IPS-20b (cell line): ENCODE results near the gene ARHGAP25.

ENCODE experiments used
- H3K27ac ChIP-seq: one replicate; pipeline ENCODE4 v1.5.1; 2013; ENCODE audit warnings: low read length
- H3K27me3 ChIP-seq: 2 replicates; pipeline ENCODE4 v1.6.1; 2013; ENCODE audit warnings: mild to moderate bottlenecking, low read length, inconsistent platforms; ENCODE audit not compliant: insufficient read depth
- H3K36me3 ChIP-seq: 2 replicates; pipeline ENCODE4 v1.6.1; 2013; ENCODE audit warnings: low read depth, mild to moderate bottlenecking, inconsistent platforms, low read length, moderate library complexity; ENCODE audit not compliant: insufficient read depth
- H3K4me1 ChIP-seq: 2 replicates; pipeline ENCODE4 v1.6.1; 2013; ENCODE audit warnings: mild to moderate bottlenecking, control low read depth, inconsistent platforms, low read length, moderate library complexity; ENCODE audit not compliant: insufficient read depth
- H3K4me3 ChIP-seq: 2 replicates; pipeline ENCODE4 v1.5.1; 2013; ENCODE audit warnings: mild to moderate bottlenecking, low read length, inconsistent platforms
- H3K9ac ChIP-seq: 2 replicates; pipeline ENCODE4 v1.6.1; 2013; ENCODE audit warnings: low read depth, mild to moderate bottlenecking, inconsistent platforms, low read length, moderate library complexity
- H3K9me3 ChIP-seq: 2 replicates; pipeline ENCODE4 v1.6.1; 2013; ENCODE audit warnings: mild to moderate bottlenecking, low read depth, low read length, inconsistent platforms; ENCODE audit not compliant: insufficient read depth

The ARHGAP25 gene

GRCh38 chr2:68734688-68735525, at the start of gene ARHGAP25:
TSS of gene ARHGAP25 (plus strand) at chr2:68734811. CDS start at chr2:68735200, 389 bp downstream.
- Histone ChIP-seq H3K9me3 (no peaks in the 10 kb centered on the region), H3K27ac (no peak within 1 kb of the TSS), H3K4me3 (no peak within 1 kb of the TSS), H3K27me3 (no peaks in the 10 kb centered on the region), H3K36me3 (no peaks in the 10 kb centered on the region), H3K4me1 (no peaks in the 10 kb centered on the region), H3K9ac (no peak within 1 kb of the TSS)

- Histone ChIP-seq H3K4me3 (no peak overlapping the region), H3K9me3 (no peaks in the 10 kb centered on the region; the same call in 1 of the 2 replicates), H3K36me3 (no peaks in the 10 kb centered on the region), H3K27me3 (no peaks in the 10 kb centered on the region), H3K4me1 (peaks cover 29% of the 10 kb centered on the region), H3K27ac (no peak overlapping the region), H3K9ac (no peak overlapping the region)
These were observed 48.4 kb upstream of the ARHGAP25 start for GRCh38 chr2:68686178-68686577.

GRCh38 chr2:68687018-68687417, 47.6 kb upstream of the ARHGAP25 start:
- no peak overlapping the region for H3K4me3 ChIP-seq
- H3K27me3 ChIP-seq, result no peaks in the 10 kb centered on the region
- H3K9me3 ChIP-seq, result no peaks in the 10 kb centered on the region
- no peak overlapping the region for H3K27ac ChIP-seq
- peaks cover 29% of the 10 kb centered on the region for H3K4me1 ChIP-seq
- H3K36me3 ChIP-seq, result no peaks in the 10 kb centered on the region
- H3K9ac ChIP-seq, result no peak overlapping the region

GRCh38 chr2:68689553-68690537, 44.8 kb upstream of the ARHGAP25 start:
- H3K36me3 ChIP-seq, result no peaks in the 10 kb centered on the region
- peaks cover 29% of the 10 kb centered on the region for H3K4me1 ChIP-seq
- no peak overlapping the region for H3K27ac ChIP-seq
- H3K4me3 ChIP-seq, result peak overlapping the region; percentile 10; the same call in 1 of the 2 replicates
- H3K27me3 ChIP-seq, result no peaks in the 10 kb centered on the region
- no peaks in the 10 kb centered on the region for H3K9me3 ChIP-seq
- H3K9ac ChIP-seq, result no peak overlapping the region

GRCh38 chr2:68690851-68691250, 43.8 kb upstream of the ARHGAP25 start:
- Histone ChIP-seq H3K4me3 (no peak overlapping the region), H3K4me1 (peaks cover 24% of the 10 kb centered on the region), H3K9me3 (no peaks in the 10 kb centered on the region), H3K36me3 (no peaks in the 10 kb centered on the region), H3K9ac (no peak overlapping the region), H3K27ac (no peak overlapping the region), H3K27me3 (no peaks in the 10 kb centered on the region)

- Histone ChIP-seq H3K4me1 (peaks cover 25% of the 10 kb centered on the region), H3K27me3 (no peaks in the 10 kb centered on the region), H3K4me3 (no peak overlapping the region), H3K36me3 (no peaks in the 10 kb centered on the region), H3K9ac (no peak overlapping the region), H3K9me3 (peaks cover 8% of the 10 kb centered on the region; the same call in 1 of the 2 replicates), H3K27ac (no peak overlapping the region)
These were observed 42.1 kb upstream of the ARHGAP25 start for GRCh38 chr2:68692511-68692910.

GRCh38 chr2:68693951-68694350, 40.7 kb upstream of the ARHGAP25 start:
- no peaks in the 10 kb centered on the region for H3K36me3 ChIP-seq
- H3K9ac ChIP-seq, result no peak overlapping the region
- H3K4me1 ChIP-seq, result peaks cover 25% of the 10 kb centered on the region
- H3K9me3 ChIP-seq, result peaks cover 9% of the 10 kb centered on the region; the same call in 1 of the 2 replicates
- no peaks in the 10 kb centered on the region for H3K27me3 ChIP-seq
- H3K4me3 ChIP-seq, result no peak overlapping the region
- no peak overlapping the region for H3K27ac ChIP-seq

GRCh38 chr2:68695971-68696370, 38.6 kb upstream of the ARHGAP25 start:
- Histone ChIP-seq H3K4me1 (peaks cover 10% of the 10 kb centered on the region), H3K4me3 (no peak overlapping the region), H3K9me3 (peaks cover 24% of the 10 kb centered on the region; the same call in 1 of the 2 replicates), H3K9ac (no peak overlapping the region), H3K36me3 (no peaks in the 10 kb centered on the region), H3K27ac (no peak overlapping the region), H3K27me3 (no peaks in the 10 kb centered on the region)

GRCh38 chr2:68696554-68696953, 38.1 kb upstream of the ARHGAP25 start:
- no peak overlapping the region for H3K9ac ChIP-seq
- H3K36me3 ChIP-seq, result no peaks in the 10 kb centered on the region
- 0 out of 2 replicates have a peak overlapping the region, but pooled peaks have one; percentile 16 for H3K4me3 ChIP-seq
- H3K27me3 ChIP-seq, result no peaks in the 10 kb centered on the region
- H3K4me1 ChIP-seq, result peaks cover 10% of the 10 kb centered on the region
- peaks cover 24% of the 10 kb centered on the region; the same call in 1 of the 2 replicates for H3K9me3 ChIP-seq
- H3K27ac ChIP-seq, result no peak overlapping the region

GRCh38 chr2:68698567-68699377, 35.8 kb upstream of the ARHGAP25 start:
- Histone ChIP-seq H3K9ac (no peak overlapping the region), H3K27ac (no peak overlapping the region), H3K4me3 (no peak overlapping the region), H3K36me3 (no peaks in the 10 kb centered on the region), H3K4me1 (peaks cover 10% of the 10 kb centered on the region), H3K27me3 (no peaks in the 10 kb centered on the region), H3K9me3 (peaks cover 24% of the 10 kb centered on the region; the same call in 1 of the 2 replicates)

GRCh38 chr2:68700560-68700959, 34.1 kb upstream of the ARHGAP25 start:
- Histone ChIP-seq H3K4me3 (no peak overlapping the region), H3K9ac (no peak overlapping the region), H3K9me3 (peaks cover 24% of the 10 kb centered on the region; the same call in 1 of the 2 replicates), H3K36me3 (no peaks in the 10 kb centered on the region), H3K4me1 (peaks cover 10% of the 10 kb centered on the region), H3K27me3 (no peaks in the 10 kb centered on the region), H3K27ac (no peak overlapping the region)
